ENCODE measurements around the gene NOD2.

The NOD2 gene

DNA sequence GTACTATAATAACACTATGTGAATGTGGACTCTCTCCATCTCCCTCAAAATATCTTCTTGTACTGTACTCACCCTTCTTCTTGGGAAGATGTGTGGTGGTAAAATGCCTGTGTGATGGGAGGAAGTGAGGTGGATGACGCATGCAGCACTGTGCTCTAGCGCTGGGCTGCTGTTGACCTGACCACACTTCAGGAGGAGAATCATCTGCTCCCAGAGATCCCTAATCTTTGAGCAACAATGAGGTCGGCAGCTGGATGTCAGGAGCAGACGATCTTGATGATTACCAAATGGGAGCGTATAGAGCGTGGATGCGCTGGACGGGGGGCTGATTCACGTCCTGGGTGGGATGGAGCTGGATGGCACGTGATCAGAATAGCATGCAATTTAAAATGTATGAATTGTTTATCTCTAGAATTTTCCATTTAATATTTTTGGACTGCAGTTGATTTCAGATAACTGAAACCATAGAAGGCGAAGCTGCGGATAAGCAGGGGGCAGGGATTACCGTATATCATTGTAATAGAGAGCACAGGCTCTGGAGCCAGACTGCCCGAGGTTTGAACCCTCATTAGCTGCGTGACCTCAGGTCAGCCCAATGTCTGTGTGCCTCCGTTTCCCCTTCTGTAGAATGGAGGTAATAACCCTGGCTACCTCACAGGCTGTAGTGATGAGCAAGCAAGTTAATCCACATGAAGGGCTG lies 24.8 kb downstream of the NOD2 start:
- no peak for DNase-seq

DNA sequence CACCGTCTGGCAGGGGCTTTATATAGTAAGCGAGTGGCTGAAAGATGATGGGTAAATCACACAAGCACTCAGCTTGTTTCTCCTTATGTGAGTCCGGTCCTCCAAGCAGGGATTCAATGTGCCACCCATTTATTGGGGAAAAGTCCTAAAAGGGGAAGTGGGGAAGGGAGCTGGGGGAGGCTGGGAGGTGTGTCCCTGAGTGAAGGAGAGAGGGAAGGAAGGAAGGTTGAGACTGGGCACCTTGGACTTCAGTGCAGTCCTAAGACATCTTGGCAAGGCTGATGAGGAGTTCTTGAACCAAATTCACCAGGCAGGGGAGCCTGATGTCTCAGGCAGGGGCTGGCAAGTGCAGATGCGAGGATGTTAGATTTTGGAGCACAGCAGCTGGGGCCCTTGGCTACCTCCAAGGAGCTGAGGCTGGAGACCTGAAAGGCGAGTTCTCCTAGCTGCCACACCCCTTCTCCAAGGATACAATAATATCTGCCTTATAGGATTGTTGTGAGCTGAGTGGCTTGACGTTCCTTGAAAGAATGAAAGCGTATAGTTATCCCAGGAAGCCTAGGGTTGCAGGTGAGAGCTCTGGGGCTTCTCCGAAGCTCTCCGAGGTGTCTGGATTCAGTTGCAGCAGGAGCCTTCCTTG lies 25.5 kb downstream of the NOD2 start:
- DNase-seq = no peak

GRCh38 chr16:50719401-50720337 lies 26.3 kb downstream of the NOD2 start:
- no peak for DNase-seq

GRCh38 chr16:50721549-50722404 lies 28.4 kb downstream of the NOD2 start:
- no peak for DNase-seq

DNA sequence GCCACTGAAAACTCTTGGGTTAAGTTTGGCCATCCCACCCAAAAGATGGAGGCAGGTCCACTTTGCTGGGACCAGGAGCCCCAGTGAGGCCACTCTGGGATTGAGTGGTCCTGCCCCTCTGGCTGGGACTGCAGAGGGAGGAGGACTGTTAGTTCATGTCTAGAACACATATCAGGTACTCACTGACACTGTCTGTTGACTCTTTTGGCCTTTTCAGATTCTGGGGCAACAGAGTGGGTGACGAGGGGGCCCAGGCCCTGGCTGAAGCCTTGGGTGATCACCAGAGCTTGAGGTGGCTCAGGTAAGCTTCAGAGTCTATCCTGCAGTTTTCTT lies 29.0 kb downstream of the NOD2 start:
- DNase-seq = no peak

- DNase-seq = no peak
Measured at GRCh38 chr16:50722960-50723359, 29.6 kb downstream of the NOD2 start.

- no peak for DNase-seq
Measured at GRCh38 chr16:50724306-50724705, 30.9 kb downstream of the NOD2 start.

DNA sequence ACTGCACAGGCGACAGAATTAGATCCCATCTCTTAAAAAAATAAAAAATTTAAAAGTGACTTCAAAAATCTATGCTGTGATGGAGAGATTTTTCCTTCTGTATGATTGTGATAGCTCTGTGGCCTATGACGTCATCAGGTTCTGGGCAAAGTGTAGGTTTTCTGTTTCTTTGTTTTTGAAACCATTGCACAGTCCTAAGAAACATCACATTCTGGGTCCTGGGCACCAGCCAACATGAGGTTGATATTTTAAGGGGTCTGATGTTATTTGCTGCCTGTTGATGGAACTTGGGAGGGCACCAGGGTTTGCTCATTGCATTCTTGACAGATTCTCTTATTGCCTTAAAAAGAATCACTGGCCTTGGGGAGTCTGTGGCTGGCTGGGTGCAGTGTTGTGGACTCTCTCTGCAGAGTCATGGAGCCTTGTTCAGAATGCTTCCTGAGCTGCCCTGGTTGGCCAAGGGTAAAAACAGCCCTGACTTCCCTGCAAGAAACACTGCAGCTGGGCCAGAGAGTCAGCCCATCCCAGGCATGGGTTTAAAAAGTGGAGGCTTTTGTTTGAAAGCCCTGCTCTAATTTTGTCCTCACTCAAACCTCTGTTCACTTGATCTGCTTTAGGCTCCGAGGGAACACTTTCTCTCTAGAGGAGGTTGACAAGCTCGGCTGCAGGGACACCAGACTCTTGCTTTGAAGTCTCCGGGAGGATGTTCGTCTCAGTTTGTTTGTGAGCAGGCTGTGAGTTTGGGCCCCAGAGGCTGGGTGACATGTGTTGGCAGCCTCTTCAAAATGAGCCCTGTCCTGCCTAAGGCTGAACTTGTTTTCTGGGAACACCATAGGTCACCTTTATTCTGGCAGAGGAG lies 38.0 kb downstream of the NOD2 start:
- no peak for DNase-seq

- DNase-seq = no peak
Measured at GRCh38 chr16:50731989-50732832, 38.8 kb downstream of the NOD2 start.

- no peak for DNase-seq
Measured at GRCh38 chr16:50733468-50733867, 40.1 kb downstream of the NOD2 start.

DNA sequence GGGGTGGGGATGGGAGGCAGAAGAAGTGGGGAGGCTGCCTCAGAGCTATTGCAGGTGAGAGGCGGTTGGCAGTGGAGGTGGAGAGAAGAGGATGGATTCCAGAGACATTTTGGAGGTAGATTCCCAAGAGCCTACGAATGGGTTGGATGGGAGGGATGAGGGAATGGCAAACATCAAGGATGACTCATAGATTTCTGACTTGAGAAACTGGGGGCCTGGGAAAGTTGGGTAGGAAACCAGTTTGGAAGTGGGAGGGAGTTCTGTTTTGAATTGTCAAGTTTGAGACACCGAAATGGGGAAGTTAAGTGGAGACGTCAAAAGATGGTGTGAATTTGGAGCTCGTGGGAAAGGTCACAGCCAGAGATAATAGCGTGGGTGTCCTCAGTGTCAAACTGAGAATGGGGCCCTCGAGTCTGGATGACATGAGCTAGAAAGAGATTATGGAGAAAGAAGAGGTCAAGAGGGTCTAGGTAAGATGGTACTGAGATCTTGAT lies 42.3 kb downstream of the NOD2 start:
- no peak for DNase-seq

DNA sequence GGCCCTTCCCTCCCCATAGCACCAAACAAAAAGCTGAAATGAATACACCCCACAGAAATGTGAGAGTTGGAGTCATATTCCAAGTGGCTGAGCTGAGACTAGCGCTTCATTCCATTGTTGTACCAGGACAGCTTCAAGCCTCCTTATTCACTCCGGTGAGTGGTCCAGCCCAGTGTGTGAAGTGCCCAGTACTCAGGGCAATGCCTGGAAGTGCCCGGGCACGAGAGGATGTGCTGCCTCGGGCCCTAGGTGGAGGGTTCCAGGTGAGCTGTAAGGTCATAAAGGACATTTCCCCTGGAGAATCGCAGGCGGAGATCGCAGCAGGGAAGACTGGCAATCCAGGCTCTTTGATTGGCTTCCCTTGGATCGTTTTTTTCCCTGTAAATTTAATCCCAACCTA lies 43.0 kb downstream of the NOD2 start:
- DNase-seq = no peak

GRCh38 chr16:50737420-50737959 lies 44.1 kb downstream of the NOD2 start:
- DNase-seq = no peak

DNA sequence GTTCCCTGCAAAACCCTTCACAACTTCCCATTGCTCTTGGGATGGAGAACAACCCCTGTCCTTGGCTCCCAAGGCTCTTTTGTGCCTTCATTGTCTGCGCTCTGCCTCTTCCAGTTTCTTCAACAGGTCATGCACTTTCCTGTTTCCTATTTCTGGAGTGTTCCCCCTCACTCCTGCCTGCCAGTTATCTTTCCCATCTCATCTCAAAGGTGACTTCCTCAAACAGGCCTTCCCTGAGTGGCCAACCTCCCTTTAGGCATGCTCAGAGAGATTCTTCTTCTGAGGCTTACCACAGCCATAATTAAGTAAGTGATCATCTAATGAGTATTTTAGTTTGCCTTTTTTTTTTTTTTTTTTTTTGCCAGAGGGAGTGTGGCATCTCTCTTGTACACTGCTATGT lies 45.6 kb downstream of the NOD2 start:
- no peak for DNase-seq

DNA sequence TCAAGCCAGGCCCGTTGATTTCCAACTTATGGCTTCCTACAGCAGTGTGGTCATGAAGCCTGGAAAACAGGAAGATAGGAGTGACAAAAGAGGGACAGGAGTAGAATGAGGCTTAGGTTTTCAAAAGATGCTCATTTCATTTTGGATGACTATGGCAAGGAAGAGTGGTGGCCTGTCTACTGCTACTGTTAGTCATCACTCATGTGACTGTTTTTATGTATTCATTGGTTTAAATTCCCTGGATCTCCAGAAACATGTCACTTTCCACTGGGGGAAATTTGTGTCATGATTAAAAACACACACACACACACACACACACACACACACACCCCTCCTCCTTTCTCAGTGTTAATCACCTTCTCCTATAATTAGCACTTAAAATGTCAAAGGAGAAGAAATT lies 47.3 kb downstream of the NOD2 start:
- DNase-seq = no peak

DNA sequence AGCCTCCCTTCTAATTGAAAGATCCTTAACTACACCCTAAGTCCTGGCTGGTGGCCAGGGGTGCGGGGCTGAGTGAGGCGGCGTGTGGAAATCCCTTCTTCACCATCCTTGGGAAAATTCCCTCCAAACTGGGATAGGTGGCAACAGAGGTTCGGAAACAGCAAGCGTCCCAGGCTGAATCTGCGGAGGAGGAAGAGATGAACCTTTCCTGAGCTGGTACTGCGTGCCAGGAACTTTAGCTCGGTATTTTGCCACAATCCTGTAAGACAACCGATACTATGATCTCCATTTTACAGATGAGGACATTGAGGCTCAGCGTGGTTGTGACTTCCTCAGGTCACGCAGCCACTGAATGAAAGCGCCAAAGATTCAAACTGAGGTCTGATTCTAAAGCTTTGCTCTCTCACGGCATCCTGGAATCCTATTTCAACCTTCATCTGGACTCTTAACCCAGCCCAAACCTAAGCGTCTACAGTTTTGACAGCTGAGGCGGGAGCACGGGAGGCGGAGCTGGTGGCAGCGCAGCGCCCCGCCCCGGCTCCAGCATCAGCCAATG lies 47.9 kb downstream of the NOD2 start:
- no peak for DNase-seq

DNA sequence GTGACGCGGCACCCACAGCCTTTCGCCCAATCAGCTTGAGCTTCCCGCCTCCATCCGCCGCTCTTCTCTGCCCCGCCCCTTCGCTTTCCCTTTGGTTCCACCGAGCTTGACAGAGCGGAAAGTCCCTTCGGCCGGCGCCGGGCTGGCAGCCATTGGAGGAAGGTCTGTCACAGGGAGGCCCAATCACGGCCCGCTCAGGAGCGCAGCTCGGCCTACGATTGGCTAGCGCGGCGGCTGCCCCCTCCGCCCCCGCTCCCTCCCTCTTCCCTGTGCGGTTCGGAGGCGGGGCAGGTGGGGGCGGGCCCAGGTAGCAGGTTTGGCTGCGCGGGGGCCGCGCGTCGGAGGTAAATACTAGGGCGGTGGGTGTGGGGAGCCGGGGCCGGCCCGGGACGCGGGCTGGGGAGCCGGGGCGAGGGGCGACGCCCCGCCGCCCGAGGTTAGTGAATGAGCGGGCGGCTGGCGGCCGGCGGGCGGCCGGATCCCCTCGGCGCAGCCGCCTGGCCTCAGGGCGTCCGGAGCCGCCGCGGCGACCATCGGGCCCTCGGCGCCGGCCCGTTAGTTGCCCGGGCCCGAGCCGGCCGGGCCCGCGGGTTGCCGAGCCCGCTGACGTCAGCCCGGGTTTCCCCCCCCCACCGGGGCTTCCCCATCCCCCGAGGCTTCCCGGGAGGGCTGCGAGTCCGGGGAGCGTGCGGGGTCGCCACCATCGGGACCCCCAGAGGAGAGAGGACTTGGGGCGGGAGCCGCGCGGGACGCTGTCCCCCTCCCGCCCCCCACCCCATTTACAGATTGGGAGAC lies 48.6 kb downstream of the NOD2 start, which contains the start of gene CYLD:
Gene CYLD (plus strand): TSS at position 306 of the 795 bp plus-strand sequence. CDS start 7,613 bp downstream, outside the sequence.
- peak; percentile 89 to 96 for DNase-seq

DNA sequence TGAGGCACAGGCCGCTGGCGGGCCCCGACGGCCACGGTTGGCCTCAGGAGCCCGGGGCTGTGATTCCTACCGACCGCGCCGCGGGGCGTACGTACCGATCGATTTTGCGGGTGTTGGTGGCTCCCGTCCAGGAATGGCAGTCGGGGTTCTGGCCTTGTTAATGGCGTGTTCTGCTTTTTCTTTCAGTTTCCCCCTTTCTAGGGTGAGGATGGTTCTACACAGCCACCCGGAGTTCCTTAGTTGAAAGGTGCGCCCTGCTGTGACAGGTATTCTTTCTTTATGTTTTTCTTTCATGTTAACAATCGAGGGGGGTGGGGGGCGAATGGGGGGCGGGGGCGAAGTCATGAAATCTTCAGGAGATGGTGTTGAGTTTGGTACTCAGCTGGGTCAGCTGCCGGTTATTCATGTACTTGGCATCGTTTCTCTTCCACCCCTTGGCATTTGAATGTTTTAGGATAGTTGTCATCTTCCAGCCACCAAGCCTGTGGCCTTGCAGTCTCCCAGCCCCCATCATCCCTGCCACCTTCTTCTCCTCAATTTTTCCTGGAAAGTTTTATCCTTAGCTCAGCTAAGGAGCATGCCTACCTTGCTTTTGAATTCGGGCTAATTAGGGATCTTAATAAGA lies 49.3 kb downstream of the NOD2 start:
- DNase-seq = no peak
